Trophoblast cell (in vitro differentiated cells and primary cell): ENCODE data around the gene FAM111B.
"Not testable (repeated sequence)": the region's sequence is repeated elsewhere in the genome, so short reads cannot be mapped to it uniquely, and the experiment has no call there.

Experiments used
- DNase-seq, 2 donors: peaks; one replicate each; pipeline ENCODE4 v3.0.0-alpha.2; 2016
- H2AFZ ChIP-seq: 2 replicates; pipeline ENCODE4 v1.6.1; 2013; ENCODE audit warnings: low read length, moderate library complexity, mild to moderate bottlenecking; ENCODE audit not compliant: insufficient read depth, poor library complexity
- H2AK5ac ChIP-seq: 2 replicates; pipeline ENCODE4 v1.6.1; 2013; ENCODE audit warnings: mild to moderate bottlenecking, low read length
- H2BK120ac ChIP-seq: 2 replicates; pipeline ENCODE4 v1.6.1; 2013; ENCODE audit warnings: low read length, mild to moderate bottlenecking, moderate library complexity; ENCODE audit not compliant: insufficient read depth, poor library complexity
- H2BK12ac ChIP-seq: 2 replicates; pipeline ENCODE4 v1.6.1; 2013; ENCODE audit warnings: mild to moderate bottlenecking, low read length, moderate library complexity
- H2BK5ac ChIP-seq: 2 replicates; pipeline ENCODE4 v1.6.1; 2013; ENCODE audit warnings: low read length, low read depth, moderate library complexity, mild to moderate bottlenecking; ENCODE audit not compliant: poor library complexity
- H3K14ac ChIP-seq: 2 replicates; pipeline ENCODE4 v1.6.1; 2013; ENCODE audit warnings: mild to moderate bottlenecking, low read length
- H3K18ac ChIP-seq: 2 replicates; pipeline ENCODE4 v1.6.1; 2013; ENCODE audit warnings: mild to moderate bottlenecking, low read length
- H3K23ac ChIP-seq: 2 replicates; pipeline ENCODE4 v1.6.1; 2013; ENCODE audit warnings: low read length
- H3K27ac ChIP-seq: 2 replicates; pipeline ENCODE4 v1.5.1; 2013; ENCODE audit warnings: low read depth, mild to moderate bottlenecking, inconsistent platforms, low read length, moderate library complexity
- H3K27me3 ChIP-seq: 2 replicates; pipeline ENCODE4 v1.6.1; 2013; ENCODE audit warnings: inconsistent platforms, mild to moderate bottlenecking, low read length, moderate library complexity; ENCODE audit not compliant: insufficient read depth
- H3K36me3 ChIP-seq, 2 experiments: 1 replicate in 1 of 2; 2 replicates in 1 of 2; pipeline ENCODE4 v1.6.1; 2013; ENCODE audit warnings: low read length in 2 of 2, mild to moderate bottlenecking in 2 of 2, moderate library complexity in 1 of 2; ENCODE audit not compliant: insufficient read depth in 2 of 2, control insufficient read depth in 1 of 2
- H3K4ac ChIP-seq: 2 replicates; pipeline ENCODE4 v1.6.1; 2013; ENCODE audit warnings: low read depth, mild to moderate bottlenecking, low read length, moderate library complexity
- H3K4me1 ChIP-seq, 2 experiments: 1 replicate in 1 of 2; 2 replicates in 1 of 2; pipeline ENCODE4 v1.6.1; 2013; ENCODE audit warnings: low read length in 2 of 2, mild to moderate bottlenecking in 2 of 2, moderate library complexity in 1 of 2; ENCODE audit not compliant: insufficient read depth in 2 of 2, control insufficient read depth in 1 of 2
- H3K4me2 ChIP-seq: 2 replicates; pipeline ENCODE4 v1.6.1; 2013; ENCODE audit warnings: inconsistent platforms, mild to moderate bottlenecking, low read length, moderate library complexity
- H3K4me3 ChIP-seq: 2 replicates; pipeline ENCODE4 v1.5.1; 2013; ENCODE audit warnings: mild to moderate bottlenecking, low read depth, low read length, inconsistent platforms
- H3K79me1 ChIP-seq: one replicate; pipeline ENCODE4 v1.6.1; 2013; ENCODE audit warnings: low read length
- H3K79me2 ChIP-seq: 2 replicates; pipeline ENCODE4 v1.6.1; 2013; ENCODE audit warnings: low read length, mild to moderate bottlenecking; ENCODE audit not compliant: control insufficient read depth, insufficient read depth, poor library complexity
- H3K9ac ChIP-seq: 2 replicates; pipeline ENCODE4 v1.6.1; 2013; ENCODE audit warnings: mild to moderate bottlenecking, low read length
- H3K9me3 ChIP-seq: 2 replicates; pipeline ENCODE4 v1.6.1; 2013; ENCODE audit warnings: low read depth, mild to moderate bottlenecking, control low read depth, inconsistent platforms, low read length; ENCODE audit not compliant: insufficient read depth
- H4K12ac ChIP-seq: 2 replicates; pipeline ENCODE4 v1.6.1; 2013; ENCODE audit warnings: low read depth, mild to moderate bottlenecking, low read length, moderate library complexity
- H4K8ac ChIP-seq: 2 replicates; pipeline ENCODE4 v1.6.1; 2013; ENCODE audit warnings: low read depth, mild to moderate bottlenecking, low read length, moderate library complexity
- H4K91ac ChIP-seq: one replicate; pipeline ENCODE4 v1.6.1; 2013; ENCODE audit warnings: low read depth, mild to moderate bottlenecking, low read length, moderate library complexity
- WGBS: extraction: QIAGEN DNeasy Blood & Tissue Kit; methylation state at CpG from one replicate; pipeline ENCODE4 v1.1.7; 2013; ENCODE audit warnings: missing lambda C conversion rate; ENCODE audit not compliant: insufficient read length, insufficient coverage; ENCODE audit errors: extremely low coverage; 5-methylcytosine and 5-hydroxymethylcytosine counted together

FAM111B gene

DNA sequence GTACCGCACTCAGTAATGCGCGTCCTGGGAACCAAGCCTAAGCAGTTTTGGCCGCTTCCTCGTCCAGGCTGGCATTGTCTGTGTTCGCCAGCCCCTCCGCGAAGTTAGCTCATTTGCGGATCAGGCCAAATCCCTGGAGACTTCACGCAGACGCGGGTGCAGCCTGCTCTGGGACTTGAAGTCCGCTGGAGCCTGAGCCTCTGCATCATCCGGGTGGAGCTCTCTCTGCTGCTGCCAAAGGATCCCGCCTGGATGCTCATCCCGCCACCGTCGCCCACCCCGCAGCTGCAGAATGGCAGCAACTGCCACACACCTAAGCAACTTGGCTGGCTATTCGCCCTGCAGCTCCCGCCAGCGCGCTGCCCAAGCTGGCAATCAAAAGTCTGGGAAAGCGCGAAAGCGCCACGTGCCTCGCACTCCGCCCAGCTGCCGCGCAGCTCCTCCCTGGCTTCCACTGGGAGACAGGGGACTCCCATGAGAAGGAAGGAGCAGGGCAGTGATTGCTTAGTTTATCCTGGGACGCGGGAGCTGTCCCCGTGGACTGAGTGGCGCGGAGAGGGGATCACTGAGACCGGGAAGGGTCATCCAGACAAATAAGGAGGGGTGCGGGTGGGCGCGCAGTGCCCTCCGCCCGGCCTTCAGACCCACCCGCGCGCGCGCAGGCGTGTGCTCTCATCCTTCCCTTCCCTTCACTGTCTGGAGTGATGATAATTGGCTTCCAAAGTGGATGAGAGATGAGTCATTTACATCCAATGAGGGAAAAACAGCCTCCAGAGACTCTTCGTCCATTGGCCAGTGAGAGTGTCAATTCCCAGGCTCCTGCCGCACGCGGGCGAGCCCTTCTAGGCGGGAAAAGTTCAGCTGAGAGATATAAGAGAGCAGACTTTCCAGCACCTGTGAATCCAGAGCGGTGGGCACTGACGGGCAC lies 44.2 kb upstream of the FAM111B start:
- H2BK12ac ChIP-seq, result no peak overlapping the region

DNA sequence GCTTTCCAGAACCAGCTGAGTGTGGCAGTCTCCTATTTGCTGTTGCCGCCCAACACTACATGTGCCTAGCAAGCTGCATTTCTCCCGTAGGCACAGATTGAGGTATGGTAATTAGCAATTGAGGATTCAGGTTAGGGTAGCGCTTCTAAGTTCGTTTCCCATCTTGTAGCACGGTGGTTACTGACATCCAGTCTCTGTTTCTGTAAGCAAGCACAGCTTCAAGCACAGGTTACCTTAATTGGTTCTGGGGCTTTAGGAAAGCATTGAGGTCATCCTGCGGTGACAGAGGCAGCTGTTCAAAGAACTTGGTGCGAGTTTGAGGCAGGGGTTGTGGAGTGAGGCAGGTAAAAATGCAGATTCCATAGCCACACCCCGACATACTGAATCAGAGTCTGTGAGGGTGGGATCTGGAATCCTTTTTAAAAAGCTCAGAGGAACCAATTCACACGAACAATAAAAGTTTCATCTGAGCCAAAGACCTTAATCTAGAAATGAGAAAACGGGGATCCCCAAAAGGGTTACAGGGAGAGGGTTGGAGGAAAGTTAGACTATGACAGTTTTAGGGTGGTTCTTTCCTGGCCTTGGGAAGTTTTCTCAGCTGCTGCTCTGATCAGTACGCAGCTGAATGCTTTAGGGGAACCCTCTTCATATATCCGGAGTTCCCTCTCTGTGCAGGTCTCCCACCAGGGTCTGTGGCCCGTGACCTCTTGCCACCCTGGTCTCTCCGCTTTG lies 42.9 kb upstream of the FAM111B start:
- H2AK5ac ChIP-seq, H2BK12ac ChIP-seq, H3K18ac ChIP-seq, H3K79me1 ChIP-seq, H3K9ac ChIP-seq, H3K36me3 ChIP-seq, H2BK5ac ChIP-seq, H3K4ac ChIP-seq, H2AFZ ChIP-seq, H3K23ac ChIP-seq, H3K4me3 ChIP-seq, H3K27ac ChIP-seq, H2BK120ac ChIP-seq, H3K14ac ChIP-seq, H4K8ac ChIP-seq, H3K4me2 ChIP-seq, DNase-seq, H3K79me2 ChIP-seq, H3K27me3 ChIP-seq, H4K91ac ChIP-seq, H3K4me1 ChIP-seq, H3K9me3 ChIP-seq, H4K12ac ChIP-seq: not testable (repeated sequence)
- no CpG with 5 or more reads among the region's 14 CpGs for WGBS

More for the DNA sequence above, 44.2 kb upstream of the FAM111B start:
- Histone ChIP-seq H2BK5ac (no peak overlapping the region), H3K9ac (no peak overlapping the region), H3K18ac (no peak overlapping the region), H3K79me2 (no peaks in the 10 kb centered on the region), H3K79me1 (no peaks in the 10 kb centered on the region), H3K4me1 (no peaks in the 10 kb centered on the region), H3K4ac (no peak overlapping the region), H4K91ac (no peak overlapping the region), H4K12ac (peak overlapping the region; percentile 30), H3K23ac (no peak overlapping the region), H3K9me3 (no peaks in the 10 kb centered on the region), H3K4me2 (no peak overlapping the region), H3K36me3 (no peaks in the 10 kb centered on the region), H3K4me3 (no peak overlapping the region), H2AK5ac (no peak overlapping the region), H2AFZ (no peak overlapping the region), H3K27ac (no peak overlapping the region), H2BK120ac (no peak overlapping the region), H3K14ac (no peak overlapping the region), H4K8ac (no peak overlapping the region), H3K27me3 (no peaks in the 10 kb centered on the region)
- DNase-seq, result no peak
- no CpG with 5 or more reads among the region's 56 CpGs for WGBS

DNA sequence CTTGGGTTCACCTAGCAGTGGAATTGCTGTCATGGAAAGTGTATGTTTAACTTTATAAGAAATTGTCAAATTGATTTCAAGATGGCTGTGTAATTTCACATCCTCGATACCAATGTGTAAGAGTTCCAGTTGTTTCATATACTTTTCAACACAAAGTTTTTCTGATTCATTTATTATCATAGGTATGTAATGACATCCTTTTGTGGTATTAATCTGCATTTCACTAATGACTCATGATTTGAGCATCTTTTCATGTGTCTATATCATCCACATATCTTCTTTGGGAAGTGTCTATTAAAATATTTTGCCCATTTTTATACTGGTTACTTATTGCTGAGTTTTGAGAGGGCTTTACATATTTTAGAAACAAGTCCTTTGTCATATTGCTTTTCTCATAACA lies 38.0 kb upstream of the FAM111B start:
- no peaks in the 10 kb centered on the region for H3K9me3 ChIP-seq
- no CpG with 5 or more reads among the region's 1 CpG for WGBS
- H4K8ac ChIP-seq, result no peak overlapping the region
- no peak overlapping the region for H3K4me2 ChIP-seq
- DNase-seq, result no peak
- H3K27ac ChIP-seq, result no peak overlapping the region
- no peak overlapping the region for H3K4me3 ChIP-seq
- no peak overlapping the region for H2BK120ac ChIP-seq
- no peaks in the 10 kb centered on the region for H3K4me1 ChIP-seq
- H2AK5ac ChIP-seq, result no peak overlapping the region
- H3K14ac ChIP-seq, result no peak overlapping the region
- no peak overlapping the region for H3K9ac ChIP-seq
- no peak overlapping the region for H3K18ac ChIP-seq
- H3K23ac ChIP-seq, result no peak overlapping the region
- no peaks in the 10 kb centered on the region for H3K27me3 ChIP-seq
- no peak overlapping the region for H2BK5ac ChIP-seq
- H4K91ac ChIP-seq, result no peak overlapping the region
- H3K79me1 ChIP-seq, result no peaks in the 10 kb centered on the region
- no peaks in the 10 kb centered on the region for H3K36me3 ChIP-seq
- H3K79me2 ChIP-seq, result no peaks in the 10 kb centered on the region
- H2BK12ac ChIP-seq, result no peak overlapping the region
- H4K12ac ChIP-seq, result no peak overlapping the region
- no peak overlapping the region for H3K4ac ChIP-seq
- H2AFZ ChIP-seq, result no peak overlapping the region

DNA sequence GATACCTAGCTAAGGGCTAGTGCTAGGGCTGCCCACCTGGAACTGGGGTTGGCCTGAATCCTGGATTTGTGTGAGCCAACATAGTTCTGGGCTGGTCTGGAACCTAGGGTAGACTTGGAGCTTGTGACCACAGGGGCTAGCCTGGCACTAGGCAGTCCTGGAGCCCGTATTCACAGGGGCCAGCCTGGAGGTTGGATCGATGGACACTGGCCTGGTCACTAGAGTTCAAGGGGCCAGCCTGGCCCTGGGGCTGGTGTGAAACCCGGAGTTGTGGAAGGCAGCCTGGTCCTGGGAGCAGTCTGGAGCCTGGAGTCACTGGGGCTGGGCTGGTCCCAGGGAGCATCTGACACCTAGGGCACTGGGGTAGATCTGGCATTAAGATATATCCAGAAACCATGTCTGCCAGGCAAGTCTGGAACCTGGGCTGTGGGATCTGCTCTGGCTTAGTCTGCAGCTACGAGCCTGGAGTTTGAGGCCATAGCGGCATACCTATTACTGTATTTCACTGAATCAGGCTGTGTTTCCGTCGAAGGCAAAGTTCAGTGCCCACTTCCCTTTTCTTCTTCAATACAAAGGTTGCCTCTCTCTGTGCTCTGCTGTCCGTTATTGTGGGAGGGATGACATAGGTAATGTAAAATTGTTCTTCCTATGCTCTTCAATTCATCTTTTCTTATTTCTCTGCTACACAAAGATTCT lies 30.0 kb upstream of the FAM111B start:
- Histone ChIP-seq H3K4me1 (no peaks in the 10 kb centered on the region), H3K14ac (no peak overlapping the region), H3K4me3 (no peak overlapping the region), H3K79me1 (no peaks in the 10 kb centered on the region), H2BK120ac (no peak overlapping the region), H4K91ac (no peak overlapping the region), H3K9ac (no peak overlapping the region), H4K12ac (no peak overlapping the region), H3K18ac (no peak overlapping the region), H3K79me2 (no peaks in the 10 kb centered on the region), H2BK5ac (no peak overlapping the region), H3K27me3 (no peaks in the 10 kb centered on the region), H3K4ac (no peak overlapping the region), H3K23ac (no peak overlapping the region), H4K8ac (no peak overlapping the region), H2AFZ (no peak overlapping the region), H2BK12ac (no peak overlapping the region), H3K4me2 (no peak overlapping the region), H2AK5ac (no peak overlapping the region), H3K27ac (no peak overlapping the region), H3K36me3 (no peaks in the 10 kb centered on the region), H3K9me3 (no peaks in the 10 kb centered on the region)
- DNase-seq, result no peak
- no CpG with 5 or more reads among the region's 8 CpGs for WGBS
